GM19025 (cell line): ENCODE results near the gene DYNLL2.
"Not testable (repeated sequence)": the region's sequence is repeated elsewhere in the genome, so short reads cannot be mapped to it uniquely, and the experiment has no call there.

Experiments
- ATAC-seq: cut with Tn5 transposase; IDR thresholded peaks from one replicate; pipeline ENCODE4 v1.9.1; 2021; ENCODE audit warnings: mild to moderate bottlenecking, low read depth, moderate library complexity; ENCODE audit not compliant: unreplicated experiment

DYNLL2 gene

GRCh38 chr17:58082870-58083490, at the start of gene DYNLL2:
Gene DYNLL2, plus strand, starts transcription at chr17:58083419. Its CDS starts 3,672 bp downstream, at chr17:58087091.
- peak; percentile 75 for ATAC-seq

GRCh38 chr17:58039975-58040374, 43.2 kb upstream of the DYNLL2 start:
- no peak for ATAC-seq

GRCh38 chr17:58040386-58040785, 42.8 kb upstream of the DYNLL2 start:
- no peak for ATAC-seq

GRCh38 chr17:58041161-58041560, 42.1 kb upstream of the DYNLL2 start:
- ATAC-seq: no peak

GRCh38 chr17:58043221-58044181, 39.7 kb upstream of the DYNLL2 start:
- no peak for ATAC-seq

- not testable (repeated sequence) for ATAC-seq
Measured at GRCh38 chr17:58044256-58044655, 39.0 kb upstream of the DYNLL2 start.

- ATAC-seq: no peak
Measured at GRCh38 chr17:58046239-58047094, 36.8 kb upstream of the DYNLL2 start.

GRCh38 chr17:58047376-58048150, 35.7 kb upstream of the DYNLL2 start:
- no peak for ATAC-seq

GRCh38 chr17:58049533-58049932, 33.7 kb upstream of the DYNLL2 start:
- ATAC-seq: no peak

GRCh38 chr17:58050966-58051365, 32.3 kb upstream of the DYNLL2 start:
- no peak for ATAC-seq

GRCh38 chr17:58051468-58051867, 31.8 kb upstream of the DYNLL2 start:
- ATAC-seq: no peak

GRCh38 chr17:58052407-58052806, 30.8 kb upstream of the DYNLL2 start:
- no peak for ATAC-seq

GRCh38 chr17:58052945-58053715, 30.1 kb upstream of the DYNLL2 start:
- no peak for ATAC-seq

- ATAC-seq: no peak
Measured at GRCh38 chr17:58054641-58055040, 28.6 kb upstream of the DYNLL2 start.

- no peak for ATAC-seq
Measured at GRCh38 chr17:58056476-58056875, 26.7 kb upstream of the DYNLL2 start.

- no peak for ATAC-seq
Measured at GRCh38 chr17:58059141-58059540, 24.1 kb upstream of the DYNLL2 start.

- ATAC-seq: no peak
Measured at GRCh38 chr17:58060596-58061191, 22.5 kb upstream of the DYNLL2 start.

- ATAC-seq: no peak
Measured at GRCh38 chr17:58061672-58062071, 21.5 kb upstream of the DYNLL2 start.

GRCh38 chr17:58065238-58065637, 18.0 kb upstream of the DYNLL2 start:
- ATAC-seq: no peak
